CD4-positive, alpha-beta T cell treated with Interleukin-17A for 4 hours (primary cell): ENCODE results near the gene TRAM2.

Experiments used
- DNase-seq: peaks from one replicate; pipeline ENCODE4 v3.0.0-alpha.2; 2020; ENCODE audit warnings: mixed read lengths

Gene TRAM2

GRCh38 chr6:52594221-52594620 lies 17.4 kb upstream of the TRAM2 start:
- DNase-seq = no peak

GRCh38 chr6:52591832-52592231 lies 15.0 kb upstream of the TRAM2 start:
- DNase-seq = no peak

GRCh38 chr6:52590152-52590891 lies 13.5 kb upstream of the TRAM2 start:
- DNase-seq = no peak

GRCh38 chr6:52588710-52589091 lies 11.8 kb upstream of the TRAM2 start:
- no peak for DNase-seq

- DNase-seq = no peak
These were observed 11.3 kb upstream of the TRAM2 start for GRCh38 chr6:52588087-52588709.

GRCh38 chr6:52587001-52587400 lies 10.1 kb upstream of the TRAM2 start:
- DNase-seq = no peak

- DNase-seq = no peak
These were observed 7.3 kb upstream of the TRAM2 start for GRCh38 chr6:52584203-52584602.

- no peak for DNase-seq
These were observed 6.1 kb upstream of the TRAM2 start for GRCh38 chr6:52582996-52583395.

- DNase-seq = no peak
These were observed 5.6 kb upstream of the TRAM2 start for GRCh38 chr6:52582446-52582845.

- no peak for DNase-seq
These were observed 4.0 kb upstream of the TRAM2 start for GRCh38 chr6:52580905-52581304.

- DNase-seq = no peak
These were observed 2.3 kb upstream of the TRAM2 start for GRCh38 chr6:52579006-52579660.

- DNase-seq = no peak
These were observed 1.1 kb upstream of the TRAM2 start for GRCh38 chr6:52577778-52578463.

- DNase-seq = peak; percentile 71
These were observed 353 bp downstream of the TRAM2 start for GRCh38 chr6:52576392-52577021.

GRCh38 chr6:52576054-52576391 lies 837 bp downstream of the TRAM2 start:
- no peak for DNase-seq

GRCh38 chr6:52575502-52575892 lies 1.4 kb downstream of the TRAM2 start:
- no peak for DNase-seq

GRCh38 chr6:52574709-52575501 lies 2.0 kb downstream of the TRAM2 start:
- peak; percentile 65 for DNase-seq

GRCh38 chr6:52573295-52573694 lies 3.6 kb downstream of the TRAM2 start:
- no peak for DNase-seq

GRCh38 chr6:52572536-52572935 lies 4.3 kb downstream of the TRAM2 start:
- no peak for DNase-seq

- no peak for DNase-seq
These were observed 5.6 kb downstream of the TRAM2 start for GRCh38 chr6:52571099-52571755.

- no peak for DNase-seq
These were observed 6.6 kb downstream of the TRAM2 start for GRCh38 chr6:52570291-52570700.

GRCh38 chr6:52568320-52568719 lies 8.5 kb downstream of the TRAM2 start:
- no peak for DNase-seq

- no peak for DNase-seq
These were observed 10.0 kb downstream of the TRAM2 start for GRCh38 chr6:52566853-52567279.
